ENCODE measurements around the gene NOC4L.

Gene NOC4L

DNA sequence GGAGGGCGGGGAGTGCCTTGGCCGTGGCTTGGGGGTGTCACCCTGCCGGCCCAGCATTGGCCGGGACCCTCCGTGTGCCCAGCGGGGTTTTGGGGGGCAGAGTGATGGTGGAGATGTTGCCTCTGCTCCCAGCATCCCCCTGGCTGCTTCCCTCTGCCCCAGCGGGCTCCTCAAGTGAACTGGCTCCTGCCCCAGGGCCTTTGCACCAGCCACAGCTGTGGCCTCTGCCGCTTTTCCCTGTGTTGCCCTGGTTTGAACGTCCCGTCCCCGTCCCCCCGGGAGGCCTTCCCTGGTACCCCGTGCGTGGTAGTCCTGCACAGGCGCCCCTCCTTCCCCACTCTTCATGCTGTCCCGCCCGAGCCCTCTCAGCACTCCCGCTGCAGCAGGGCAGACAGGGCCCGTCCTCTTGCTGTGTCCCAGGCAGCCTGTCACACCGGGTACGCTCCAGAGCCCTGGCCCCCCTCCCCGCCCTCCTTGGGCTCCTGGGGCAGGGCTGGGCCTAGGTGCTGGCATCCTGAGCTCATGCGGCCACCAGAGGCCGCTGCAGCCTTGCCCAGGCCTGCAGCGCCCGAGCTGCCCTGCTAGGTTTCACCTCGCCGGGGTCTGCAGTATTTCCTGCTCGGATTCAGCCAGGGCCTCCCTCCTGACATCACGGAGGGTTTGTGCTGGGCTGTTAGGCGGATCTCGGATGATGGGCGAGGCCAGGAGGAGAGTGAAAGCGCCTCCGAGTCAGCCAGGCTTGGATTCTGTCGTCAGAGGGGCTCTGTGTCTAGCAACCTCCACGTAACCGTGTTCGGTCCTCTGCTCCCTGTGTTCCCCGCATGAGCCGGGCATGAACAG lies 9.5 kb downstream of the NOC4L start:
- H3K23ac ChIP-seq (ENCODE audit: low read length): no peak overlapping the region
- H3K4ac ChIP-seq (ENCODE audit: low read depth, low read length): no peak overlapping the region
- H2AK5ac ChIP-seq (ENCODE audit: low read length): no peak overlapping the region
- no peak overlapping the region for H3K27ac ChIP-seq (ENCODE audit: low read depth, low read length)
- H4K8ac ChIP-seq (ENCODE audit: low read depth, low read length): no peak overlapping the region
- no peak overlapping the region for H4K5ac ChIP-seq (ENCODE audit: low read length)
- no peaks in the 10 kb centered on the region for H3K79me2 ChIP-seq (ENCODE audit: control insufficient read depth, insufficient read depth, low read length)
- peak; percentile 96 for DNase-seq
- peaks cover 14% of the 10 kb centered on the region for H3K36me3 ChIP-seq (ENCODE audit: control insufficient read depth, insufficient read depth, low read length)
- H2BK5ac ChIP-seq (ENCODE audit: low read length): no peak overlapping the region
- no peak overlapping the region for H3K4me2 ChIP-seq (ENCODE audit: low read length)
- no peaks in the 10 kb centered on the region for H3K27me3 ChIP-seq (ENCODE audit: insufficient read depth, low read length, poor library complexity)
- H2BK120ac ChIP-seq (ENCODE audit: low read depth, low read length): no peak overlapping the region
- no peaks in the 10 kb centered on the region for H3K4me1 ChIP-seq (ENCODE audit: control insufficient read depth, low read depth, low read length)
- H2BK15ac ChIP-seq (replicated peaks; ENCODE audit: low read depth): no peak overlapping the region
- no peak overlapping the region for H3K18ac ChIP-seq (ENCODE audit: low read length)
- H3K9ac ChIP-seq (ENCODE audit: low read length): peak overlapping the region; percentile 22
- H3K79me1 ChIP-seq (ENCODE audit: low read length): no peaks in the 10 kb centered on the region
- no peak overlapping the region for H3K4me3 ChIP-seq (ENCODE audit: low read length)
- no CpG with 5 or more reads among the region's 41 CpGs for WGBS (ENCODE audit: extremely low coverage, insufficient coverage, low lambda C conversion rate)
- no peak overlapping the region for H3K56ac ChIP-seq (ENCODE audit: low read length)

DNA sequence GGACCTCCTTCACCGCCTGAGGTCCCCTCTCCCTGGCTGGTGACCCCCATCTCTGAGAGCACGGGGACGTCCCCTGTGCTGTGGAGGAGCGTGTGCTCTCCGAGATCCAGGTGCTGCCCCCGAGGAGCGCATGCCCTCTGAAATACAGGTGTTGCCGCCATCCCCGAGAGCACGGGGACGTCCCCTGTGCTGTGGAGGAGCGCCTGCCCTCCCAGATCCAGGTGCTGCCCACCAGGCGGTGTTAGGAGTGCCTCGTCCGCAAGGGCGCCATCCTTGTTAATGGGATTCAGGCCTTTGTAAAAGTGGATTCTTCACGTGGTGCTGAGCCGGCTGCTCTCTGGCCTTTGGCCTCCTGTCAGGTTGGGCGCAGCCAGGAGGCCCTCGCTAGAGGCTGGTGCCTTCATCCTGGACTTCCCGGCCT lies 10.1 kb downstream of the NOC4L start:
- DNase-seq: peak; percentile 22
- H3K9ac ChIP-seq (ENCODE audit: low read length): no peak overlapping the region
- H4K5ac ChIP-seq (ENCODE audit: low read length): no peak overlapping the region
- no peaks in the 10 kb centered on the region for H3K79me1 ChIP-seq (ENCODE audit: low read length)
- no peak overlapping the region for H3K27ac ChIP-seq (ENCODE audit: low read depth, low read length)
- no peak overlapping the region for H3K4me3 ChIP-seq (ENCODE audit: low read length)
- H3K79me2 ChIP-seq (ENCODE audit: control insufficient read depth, insufficient read depth, low read length): no peaks in the 10 kb centered on the region
- H2BK120ac ChIP-seq (ENCODE audit: low read depth, low read length): no peak overlapping the region
- H3K4me2 ChIP-seq (ENCODE audit: low read length): no peak overlapping the region
- no peak overlapping the region for H2AK5ac ChIP-seq (ENCODE audit: low read length)
- WGBS (ENCODE audit: extremely low coverage, insufficient coverage, low lambda C conversion rate): no CpG with 5 or more reads among the region's 21 CpGs
- no peak overlapping the region for H3K23ac ChIP-seq (ENCODE audit: low read length)
- H3K4ac ChIP-seq (ENCODE audit: low read depth, low read length): no peak overlapping the region
- no peak overlapping the region for H2BK15ac ChIP-seq (replicated peaks; ENCODE audit: low read depth)
- no peak overlapping the region for H2BK5ac ChIP-seq (ENCODE audit: low read length)
- H3K4me1 ChIP-seq (ENCODE audit: control insufficient read depth, low read depth, low read length): no peaks in the 10 kb centered on the region
- no peaks in the 10 kb centered on the region for H3K27me3 ChIP-seq (ENCODE audit: insufficient read depth, low read length, poor library complexity)
- peaks cover 14% of the 10 kb centered on the region for H3K36me3 ChIP-seq (ENCODE audit: control insufficient read depth, insufficient read depth, low read length)
- H3K18ac ChIP-seq (ENCODE audit: low read length): no peak overlapping the region
- no peak overlapping the region for H4K8ac ChIP-seq (ENCODE audit: low read depth, low read length)
- no peak overlapping the region for H3K56ac ChIP-seq (ENCODE audit: low read length)

DNA sequence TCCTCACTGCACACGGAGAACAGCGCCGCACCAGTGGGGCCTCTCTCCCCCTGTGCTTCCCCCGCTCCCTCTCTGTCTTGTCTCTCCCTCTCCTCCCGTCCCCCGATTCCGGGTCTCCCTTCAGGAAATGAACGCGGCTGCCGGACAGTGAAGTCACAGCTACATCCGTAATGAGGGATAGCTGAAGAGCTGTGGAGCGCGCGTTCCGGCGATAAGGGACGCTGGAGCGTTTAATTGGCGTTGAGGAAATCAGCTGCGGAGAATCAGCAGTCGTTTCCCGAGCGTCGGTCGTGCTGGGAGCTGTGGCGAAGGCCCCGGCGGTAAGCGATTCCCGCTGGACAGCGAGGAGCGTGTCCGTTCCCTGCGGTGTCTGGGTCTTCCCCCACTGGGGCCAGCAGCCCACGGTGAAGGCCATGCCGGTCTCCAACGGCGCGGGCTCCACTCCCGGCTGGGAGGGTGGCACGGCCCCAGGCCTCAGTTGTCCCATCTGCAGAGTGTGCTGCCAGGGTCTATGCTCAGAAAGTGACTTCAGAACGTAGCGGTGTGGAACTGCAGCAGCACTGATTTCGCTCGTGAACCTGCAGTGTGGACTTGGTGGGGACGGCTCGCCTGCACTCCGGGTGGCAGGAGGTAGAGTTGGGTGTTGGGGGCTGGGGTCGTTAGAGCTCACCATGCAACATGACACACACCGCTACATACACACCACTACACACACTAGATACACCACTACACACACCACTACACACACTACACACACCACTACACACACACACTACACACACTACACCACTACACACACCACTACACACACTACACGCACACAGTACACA lies 10.9 kb downstream of the NOC4L start:
- WGBS (ENCODE audit: extremely low coverage, insufficient coverage, low lambda C conversion rate): 100% methylated on average over 1 of the region's 51 CpGs
- H3K79me1 ChIP-seq (ENCODE audit: low read length): no peaks in the 10 kb centered on the region
- H4K8ac ChIP-seq (ENCODE audit: low read depth, low read length): no peak overlapping the region
- H2AK5ac ChIP-seq (ENCODE audit: low read length): no peak overlapping the region
- H3K23ac ChIP-seq (ENCODE audit: low read length): no peak overlapping the region
- no peaks in the 10 kb centered on the region for H3K79me2 ChIP-seq (ENCODE audit: control insufficient read depth, insufficient read depth, low read length)
- no peaks in the 10 kb centered on the region for H3K4me1 ChIP-seq (ENCODE audit: control insufficient read depth, low read depth, low read length)
- H3K56ac ChIP-seq (ENCODE audit: low read length): no peak overlapping the region
- H3K27ac ChIP-seq (ENCODE audit: low read depth, low read length): no peak overlapping the region
- H3K18ac ChIP-seq (ENCODE audit: low read length): no peak overlapping the region
- peak; percentile 29 for DNase-seq
- no peak overlapping the region for H3K4me3 ChIP-seq (ENCODE audit: low read length)
- peaks cover 14% of the 10 kb centered on the region for H3K36me3 ChIP-seq (ENCODE audit: control insufficient read depth, insufficient read depth, low read length)
- no peak overlapping the region for H3K4me2 ChIP-seq (ENCODE audit: low read length)
- H2BK15ac ChIP-seq (replicated peaks; ENCODE audit: low read depth): no peak overlapping the region
- H3K27me3 ChIP-seq (ENCODE audit: insufficient read depth, low read length, poor library complexity): no peaks in the 10 kb centered on the region
- H3K4ac ChIP-seq (ENCODE audit: low read depth, low read length): no peak overlapping the region
- H2BK120ac ChIP-seq (ENCODE audit: low read depth, low read length): no peak overlapping the region
- no peak overlapping the region for H2BK5ac ChIP-seq (ENCODE audit: low read length)
- no peak overlapping the region for H4K5ac ChIP-seq (ENCODE audit: low read length)
- no peak overlapping the region for H3K9ac ChIP-seq (ENCODE audit: low read length)

DNA sequence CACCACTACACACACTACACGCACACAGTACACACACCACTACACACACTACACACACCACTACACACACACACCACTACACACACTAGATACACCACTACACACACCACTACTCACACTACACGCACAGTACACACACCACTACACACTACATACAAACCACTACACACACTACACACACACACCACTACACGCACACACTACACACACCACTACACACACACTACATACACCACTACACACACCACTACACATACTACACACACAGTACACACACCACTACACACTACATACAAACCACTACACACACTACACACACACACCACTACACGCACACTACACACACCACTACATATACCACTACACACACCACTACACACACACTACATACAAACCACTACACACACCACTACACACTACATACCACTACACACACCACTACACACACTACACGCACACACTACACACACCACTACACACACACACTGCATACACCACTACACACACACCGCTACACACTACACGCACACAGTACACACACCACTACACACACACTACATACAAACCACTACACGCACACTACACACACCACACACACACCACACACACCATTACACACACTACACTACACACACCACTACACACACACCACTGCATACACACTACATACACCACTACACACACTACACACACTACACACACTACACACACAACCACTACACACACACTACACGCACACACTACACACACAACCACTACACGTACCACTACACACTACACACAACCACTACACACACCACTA lies 11.7 kb downstream of the NOC4L start:
- Histone ChIP-seq H3K4me1 (ENCODE audit: control insufficient read depth, low read depth, low read length) (no peaks in the 10 kb centered on the region), H3K23ac (ENCODE audit: low read length) (no peak overlapping the region), H2BK15ac (replicated peaks; ENCODE audit: low read depth) (no peak overlapping the region), H3K79me2 (ENCODE audit: control insufficient read depth, insufficient read depth, low read length) (no peaks in the 10 kb centered on the region), H2AK5ac (ENCODE audit: low read length) (no peak overlapping the region), H3K4ac (ENCODE audit: low read depth, low read length) (no peak overlapping the region), H3K27ac (ENCODE audit: low read depth, low read length) (no peak overlapping the region), H3K18ac (ENCODE audit: low read length) (no peak overlapping the region), H2BK5ac (ENCODE audit: low read length) (no peak overlapping the region), H3K4me2 (ENCODE audit: low read length) (no peak overlapping the region), H3K79me1 (ENCODE audit: low read length) (no peaks in the 10 kb centered on the region), H3K9ac (ENCODE audit: low read length) (no peak overlapping the region), H3K4me3 (ENCODE audit: low read length) (no peak overlapping the region), H3K36me3 (ENCODE audit: control insufficient read depth, insufficient read depth, low read length) (peaks cover 14% of the 10 kb centered on the region), H2BK120ac (ENCODE audit: low read depth, low read length) (no peak overlapping the region), H4K8ac (ENCODE audit: low read depth, low read length) (no peak overlapping the region), H3K56ac (ENCODE audit: low read length) (no peak overlapping the region), H3K27me3 (ENCODE audit: insufficient read depth, low read length, poor library complexity) (no peaks in the 10 kb centered on the region), H4K5ac (ENCODE audit: low read length) (no peak overlapping the region)
- WGBS (ENCODE audit: extremely low coverage, insufficient coverage, low lambda C conversion rate): 100% methylated on average over 8 of the region's 10 CpGs
- DNase-seq: no peak

DNA sequence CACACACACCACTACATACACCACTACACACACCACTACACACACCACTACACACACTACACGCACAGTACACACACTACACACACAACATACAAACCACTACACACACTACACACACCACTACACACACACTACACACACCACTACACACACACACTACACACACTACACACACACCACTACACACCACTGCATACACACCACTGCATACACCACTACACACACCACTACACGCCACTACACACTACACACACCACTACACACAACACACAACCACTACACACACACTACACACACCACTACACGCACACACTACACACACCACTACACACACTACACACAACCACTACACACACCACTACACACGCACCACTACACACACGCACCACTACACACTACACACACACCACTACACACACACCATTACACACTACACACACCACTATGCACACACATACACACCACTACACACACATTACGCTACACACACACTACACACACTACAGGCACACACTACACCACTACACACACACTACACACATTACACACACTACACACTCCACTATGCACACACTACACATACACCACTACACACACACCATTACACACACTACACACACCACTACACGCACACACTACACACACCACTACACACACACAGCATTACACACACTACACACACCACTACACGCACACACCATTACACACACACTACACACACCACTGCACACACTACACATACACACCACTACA lies 12.5 kb downstream of the NOC4L start:
- no peak for DNase-seq
- H3K4me3 ChIP-seq (ENCODE audit: low read length): no peak overlapping the region
- no peak overlapping the region for H2AK5ac ChIP-seq (ENCODE audit: low read length)
- no peak overlapping the region for H3K18ac ChIP-seq (ENCODE audit: low read length)
- WGBS (ENCODE audit: extremely low coverage, insufficient coverage, low lambda C conversion rate): 100% methylated on average over 7 of the region's 8 CpGs
- no peak overlapping the region for H3K23ac ChIP-seq (ENCODE audit: low read length)
- H3K4me1 ChIP-seq (ENCODE audit: control insufficient read depth, low read depth, low read length): no peaks in the 10 kb centered on the region
- no peak overlapping the region for H4K8ac ChIP-seq (ENCODE audit: low read depth, low read length)
- H3K9ac ChIP-seq (ENCODE audit: low read length): no peak overlapping the region
- H3K79me2 ChIP-seq (ENCODE audit: control insufficient read depth, insufficient read depth, low read length): no peaks in the 10 kb centered on the region
- no peak overlapping the region for H3K4me2 ChIP-seq (ENCODE audit: low read length)
- no peak overlapping the region for H4K5ac ChIP-seq (ENCODE audit: low read length)
- H3K4ac ChIP-seq (ENCODE audit: low read depth, low read length): no peak overlapping the region
- no peak overlapping the region for H3K27ac ChIP-seq (ENCODE audit: low read depth, low read length)
- H3K56ac ChIP-seq (ENCODE audit: low read length): no peak overlapping the region
- no peaks in the 10 kb centered on the region for H3K79me1 ChIP-seq (ENCODE audit: low read length)
- H2BK15ac ChIP-seq (replicated peaks; ENCODE audit: low read depth): no peak overlapping the region
- H2BK120ac ChIP-seq (ENCODE audit: low read depth, low read length): no peak overlapping the region
- H3K36me3 ChIP-seq (ENCODE audit: control insufficient read depth, insufficient read depth, low read length): peaks cover 14% of the 10 kb centered on the region
- H3K27me3 ChIP-seq (ENCODE audit: insufficient read depth, low read length, poor library complexity): no peaks in the 10 kb centered on the region
- no peak overlapping the region for H2BK5ac ChIP-seq (ENCODE audit: low read length)
